ENCODE results near the gene ITIH2. TPM values are rescaled to one million over a fixed set of nuclear protein-coding genes. Genes with fewer than 3 reads are reported as not detected.

The ITIH2 gene
- total RNA-seq, 1 experiment from 2014 or later, result 0.57 TPM

- ATAC-seq (no peak), DNase-seq (ENCODE audit: low read depth, low spot score) (no peak)
- H2AFZ ChIP-seq (ENCODE audit: low read depth, low read length, poor library complexity, severe bottlenecking), result no peak overlapping the region
- no peak overlapping the region for H3K4me3 ChIP-seq (replicated peaks in 1 of 2; ENCODE audit: low read depth in 1 of 2, low read length in 2 of 2)
- H3K9me3 ChIP-seq (ENCODE audit: control insufficient read depth in 1 of 2, insufficient read depth in 1 of 2, low read depth in 1 of 2, low read length in 2 of 2), result no peaks in the 10 kb centered on the region
- intact Hi-C loops (cut with micrococcal nuclease), result no loop called here
- no peaks in the 10 kb centered on the region for H3K27me3 ChIP-seq (ENCODE audit: insufficient read depth, low read length)
- POLR2A ChIA-PET, result no interaction called here
- H4K20me1 ChIP-seq (ENCODE audit: insufficient read depth), result peaks cover 33% of the 10 kb centered on the region
- no peaks in the 10 kb centered on the region for H3K9me2 ChIP-seq (ENCODE audit: insufficient read depth)
- TF ChIP-seq SIN3A (IDR thresholded peaks at IDR 0.05; ENCODE audit: low read depth), result no peak
- TF ChIP-seq CBX3 (IDR thresholded peaks at IDR 0.05; ENCODE audit: low read depth), result no peak
- TF ChIP-seq ZFX (IDR thresholded peaks at IDR 0.05), result no peak
- no peak for TF ChIP-seq POLR2AphosphoS5 (IDR thresholded peaks at IDR 0.05; ENCODE audit: low read depth, low read length)
- TF ChIP-seq, protein P1, sequence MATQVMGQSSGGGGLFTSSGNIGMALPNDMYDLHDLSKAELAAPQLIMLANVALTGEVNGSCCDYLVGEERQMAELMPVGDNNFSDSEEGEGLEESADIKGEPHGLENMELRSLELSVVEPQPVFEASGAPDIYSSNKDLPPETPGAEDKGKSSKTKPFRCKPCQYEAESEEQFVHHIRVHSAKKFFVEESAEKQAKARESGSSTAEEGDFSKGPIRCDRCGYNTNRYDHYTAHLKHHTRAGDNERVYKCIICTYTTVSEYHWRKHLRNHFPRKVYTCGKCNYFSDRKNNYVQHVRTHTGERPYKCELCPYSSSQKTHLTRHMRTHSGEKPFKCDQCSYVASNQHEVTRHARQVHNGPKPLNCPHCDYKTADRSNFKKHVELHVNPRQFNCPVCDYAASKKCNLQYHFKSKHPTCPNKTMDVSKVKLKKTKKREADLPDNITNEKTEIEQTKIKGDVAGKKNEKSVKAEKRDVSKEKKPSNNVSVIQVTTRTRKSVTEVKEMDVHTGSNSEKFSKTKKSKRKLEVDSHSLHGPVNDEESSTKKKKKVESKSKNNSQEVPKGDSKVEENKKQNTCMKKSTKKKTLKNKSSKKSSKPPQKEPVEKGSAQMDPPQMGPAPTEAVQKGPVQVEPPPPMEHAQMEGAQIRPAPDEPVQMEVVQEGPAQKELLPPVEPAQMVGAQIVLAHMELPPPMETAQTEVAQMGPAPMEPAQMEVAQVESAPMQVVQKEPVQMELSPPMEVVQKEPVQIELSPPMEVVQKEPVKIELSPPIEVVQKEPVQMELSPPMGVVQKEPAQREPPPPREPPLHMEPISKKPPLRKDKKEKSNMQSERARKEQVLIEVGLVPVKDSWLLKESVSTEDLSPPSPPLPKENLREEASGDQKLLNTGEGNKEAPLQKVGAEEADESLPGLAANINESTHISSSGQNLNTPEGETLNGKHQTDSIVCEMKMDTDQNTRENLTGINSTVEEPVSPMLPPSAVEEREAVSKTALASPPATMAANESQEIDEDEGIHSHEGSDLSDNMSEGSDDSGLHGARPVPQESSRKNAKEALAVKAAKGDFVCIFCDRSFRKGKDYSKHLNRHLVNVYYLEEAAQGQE (IDR thresholded peaks at IDR 0.05; ENCODE audit: low read depth), result no peak
- BruUV-seq (replicated peaks), result no TSS peak
- peaks cover 20 to 46% of the 10 kb centered on the region in 2 experiments; a peak in 3 of 4 replicates for H3K4me1 ChIP-seq (ENCODE audit: control insufficient read depth in 1 of 2, insufficient read depth in 2 of 2, low read length in 2 of 2)
- RAD21 ChIA-PET (ENCODE audit: low non-redundant PET in 1 of 2, low total read pairs in 2 of 2, uncharacterized antibody in 2 of 2, unreplicated experiment in 2 of 2), result no interaction called here
- no peak overlapping the region for H3K9ac ChIP-seq (ENCODE audit: low read length)
- H3K27ac ChIP-seq (ENCODE audit: low read depth, low read length), result no peak overlapping the region
- no peak overlapping the region for H3K4me2 ChIP-seq (ENCODE audit: low read length)
- peaks cover 7 to 21% of the 10 kb centered on the region in 2 experiments for H3K36me3 ChIP-seq (ENCODE audit: control insufficient read depth in 1 of 2, insufficient read depth in 2 of 2, low read length in 2 of 2)
- CTCF ChIA-PET, result no interaction called here
- peaks cover 91% of the 10 kb centered on the region for H3K79me2 ChIP-seq (ENCODE audit: insufficient read depth, low read length)
Observed at GRCh38 chr10:7794251-7795026, 91.3 kb downstream of the ITIH2 start.

GRCh38 chr10:7795605-7796004 is 92.5 kb downstream of the ITIH2 start:
- Histone ChIP-seq H3K27me3 (ENCODE audit: insufficient read depth, low read length) (no peaks in the 10 kb centered on the region), H4K20me1 (ENCODE audit: insufficient read depth) (peaks cover 24% of the 10 kb centered on the region; the same call in 1 of the 2 replicates), H3K9ac (ENCODE audit: low read length) (no peak overlapping the region), H3K79me2 (ENCODE audit: insufficient read depth, low read length) (peaks cover 80% of the 10 kb centered on the region), H3K27ac (ENCODE audit: low read depth, low read length) (no peak overlapping the region), H3K9me2 (ENCODE audit: insufficient read depth) (no peaks in the 10 kb centered on the region), H3K9me3 (ENCODE audit: control insufficient read depth in 1 of 2, insufficient read depth in 1 of 2, low read depth in 1 of 2, low read length in 2 of 2) (no peaks in the 10 kb centered on the region), H3K4me3 (replicated peaks in 1 of 2; ENCODE audit: low read depth in 1 of 2, low read length in 2 of 2) (no peak overlapping the region), H3K4me2 (ENCODE audit: low read length) (no peak overlapping the region), H3K36me3 (ENCODE audit: control insufficient read depth in 1 of 2, insufficient read depth in 2 of 2, low read length in 2 of 2) (peaks cover 13 to 25% of the 10 kb centered on the region in 2 experiments), H2AFZ (ENCODE audit: low read depth, low read length, poor library complexity, severe bottlenecking) (no peak overlapping the region), H3K4me1 (ENCODE audit: control insufficient read depth in 1 of 2, insufficient read depth in 2 of 2, low read length in 2 of 2) (peaks cover 16 to 38% of the 10 kb centered on the region in 2 experiments; a peak in 3 of 4 replicates)
- no TSS peak for BruUV-seq (replicated peaks)
- ChIA-PET CTCF (no interaction called here), POLR2A (no interaction called here), RAD21 (ENCODE audit: low non-redundant PET in 1 of 2, low total read pairs in 2 of 2, uncharacterized antibody in 2 of 2, unreplicated experiment in 2 of 2) (no interaction called here)
- DNase-seq (ENCODE audit: low read depth, low spot score), result no peak
- no peak for ATAC-seq
- intact Hi-C loops (cut with micrococcal nuclease), result no loop called here
- no peak for TF ChIP-seq CBX3 (IDR thresholded peaks at IDR 0.05; ENCODE audit: low read depth)
- no peak for TF ChIP-seq RAD21 (IDR thresholded peaks at IDR 0.05; ENCODE audit: low read depth)
- TF ChIP-seq EZH2phosphoT487 (IDR thresholded peaks at IDR 0.05; ENCODE audit: borderline replicate concordance), result no peak
- no peak for TF ChIP-seq SP1 (IDR thresholded peaks at IDR 0.05; ENCODE audit: low read depth)
- TF ChIP-seq ATF3 (IDR thresholded peaks at IDR 0.05), result no peak
- no peak for TF ChIP-seq EGR1 (IDR thresholded peaks at IDR 0.05; ENCODE audit: low read depth)
- TF ChIP-seq SIN3A (IDR thresholded peaks at IDR 0.05; ENCODE audit: low read depth), result no peak
- TF ChIP-seq FOSL1 (IDR thresholded peaks at IDR 0.05; ENCODE audit: low read depth), result no peak
- TF ChIP-seq, protein P2, sequence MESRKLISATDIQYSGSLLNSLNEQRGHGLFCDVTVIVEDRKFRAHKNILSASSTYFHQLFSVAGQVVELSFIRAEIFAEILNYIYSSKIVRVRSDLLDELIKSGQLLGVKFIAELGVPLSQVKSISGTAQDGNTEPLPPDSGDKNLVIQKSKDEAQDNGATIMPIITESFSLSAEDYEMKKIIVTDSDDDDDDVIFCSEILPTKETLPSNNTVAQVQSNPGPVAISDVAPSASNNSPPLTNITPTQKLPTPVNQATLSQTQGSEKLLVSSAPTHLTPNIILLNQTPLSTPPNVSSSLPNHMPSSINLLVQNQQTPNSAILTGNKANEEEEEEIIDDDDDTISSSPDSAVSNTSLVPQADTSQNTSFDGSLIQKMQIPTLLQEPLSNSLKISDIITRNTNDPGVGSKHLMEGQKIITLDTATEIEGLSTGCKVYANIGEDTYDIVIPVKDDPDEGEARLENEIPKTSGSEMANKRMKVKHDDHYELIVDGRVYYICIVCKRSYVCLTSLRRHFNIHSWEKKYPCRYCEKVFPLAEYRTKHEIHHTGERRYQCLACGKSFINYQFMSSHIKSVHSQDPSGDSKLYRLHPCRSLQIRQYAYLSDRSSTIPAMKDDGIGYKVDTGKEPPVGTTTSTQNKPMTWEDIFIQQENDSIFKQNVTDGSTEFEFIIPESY (IDR thresholded peaks at IDR 0.05; ENCODE audit: extremely low read depth, insufficient replicate concordance, low read length), result no peak
- TF ChIP-seq ELF1 (IDR thresholded peaks at IDR 0.05; ENCODE audit: borderline replicate concordance, low read depth), result no peak
- TF ChIP-seq MAX (IDR thresholded peaks at IDR 0.05), result no peak
- TF ChIP-seq EZH2 (IDR thresholded peaks at IDR 0.05), result no peak

Measured in HCT116 (cell line).